Gastrocnemius medialis (tissue), 4 donors: ENCODE data around the gene EPX. TPM values are rescaled to one million over a fixed set of nuclear protein-coding genes. Genes with fewer than 3 reads are reported as not detected.

Experiments
- ATAC-seq, 2 donors: fragments of 150-250 bp; one replicate each; pipeline ENCODE4 v1.9.1; 2016
- DNase-seq, 2 donors: peaks; one replicate each; pipeline ENCODE4 v3.0.0-alpha.2; 2019
- H3K27ac ChIP-seq, 4 donors: fragments of 200-600 bp; sonication (generic); 1 replicate in 1 of 4; 2 replicates in 3 of 4; pipeline ENCODE4 v1.5.1; 2016 to 2018; ENCODE audit warnings: mild to moderate bottlenecking in 2 of 4, moderate library complexity in 1 of 4
- H3K27me3 ChIP-seq, 3 donors: fragments of 200-600 bp; sonication (generic) in 2 of 3; 1 replicate in 1 of 3; 2 replicates in 2 of 3; pipeline versions ENCODE4 v1.5.1 to v1.6.0; 2016 to 2019; ENCODE audit warnings: mild to moderate bottlenecking in 1 of 3, moderate library complexity in 1 of 3
- H3K36me3 ChIP-seq, 2 donors: fragments of 200-600 bp; sonication (generic) in 1 of 2; one replicate each; pipeline ENCODE4 v1.5.1; 2017 to 2018
- H3K4me1 ChIP-seq, 2 donors: fragments of 200-600 bp; sonication (generic) in 1 of 2; one replicate each; pipeline ENCODE4 v1.5.1; 2016 to 2017; ENCODE audit warnings: mild to moderate bottlenecking in 2 of 2
- H3K4me3 ChIP-seq, 4 donors: fragments of 200-600 bp; sonication (generic) in 3 of 4; 1 replicate in 1 of 4; 2 replicates in 3 of 4; pipeline ENCODE4 v1.5.1; 2016 to 2019; ENCODE audit warnings: mild to moderate bottlenecking in 2 of 4
- H3K9me3 ChIP-seq, 3 donors: fragments of 200-600 bp; sonication (generic) in 2 of 3; 1 replicate in 1 of 3; 2 replicates in 2 of 3; pipeline ENCODE4 v1.5.1; 2016 to 2019
- CTCF ChIP-seq, 5 experiments: fragments of 450-650 bp in 3 of 5; fragments of 200-600 bp in 2 of 5; sonication (generic) in 2 of 5; IDR thresholded peaks in 4 of 5; conservative IDR thresholded peaks in 1 of 5; 1 replicate in 4 of 5; 2 replicates in 1 of 5; pipeline ENCODE4 v1.5.1; 2016 to 2019; ENCODE audit warnings: antibody characterized with exemption in 5 of 5, mild to moderate bottlenecking in 3 of 5, moderate library complexity in 3 of 5
- POLR2A ChIP-seq, 2 donors: fragments of 450-650 bp; IDR thresholded peaks; one replicate each; pipeline ENCODE4 v1.6.1; 2017; ENCODE audit warnings: antibody characterized with exemption in 2 of 2, mild to moderate bottlenecking in 2 of 2, moderate library complexity in 2 of 2
- in situ Hi-C, 4 donors: fragments of 200-750 bp; cut with MboI; loops; one replicate each; pipeline versions ENCODE4 v1.15.0 to v1.8.0; 2017; ENCODE audit warnings: low sequenced_read_pairs in 4 of 4
- intact Hi-C: fragments of 100-400 bp; cut with DNase I; formaldehyde crosslinking; loops from one replicate; pipeline ENCODE4 v1.15.1; 2023; ENCODE audit warnings: low total_unique reads
- total RNA-seq, 4 donors: library from RNA; depleted of rRNA; stranded (reverse); fragments of >200 nt; gene quantifications; one replicate each; pipeline versions ENCODE4 v1.1.0 to v1.2.3, GENCODE V29; 2016

EPX gene
- total RNA-seq, 4 donors from 2014 or later = not detected

DNA sequence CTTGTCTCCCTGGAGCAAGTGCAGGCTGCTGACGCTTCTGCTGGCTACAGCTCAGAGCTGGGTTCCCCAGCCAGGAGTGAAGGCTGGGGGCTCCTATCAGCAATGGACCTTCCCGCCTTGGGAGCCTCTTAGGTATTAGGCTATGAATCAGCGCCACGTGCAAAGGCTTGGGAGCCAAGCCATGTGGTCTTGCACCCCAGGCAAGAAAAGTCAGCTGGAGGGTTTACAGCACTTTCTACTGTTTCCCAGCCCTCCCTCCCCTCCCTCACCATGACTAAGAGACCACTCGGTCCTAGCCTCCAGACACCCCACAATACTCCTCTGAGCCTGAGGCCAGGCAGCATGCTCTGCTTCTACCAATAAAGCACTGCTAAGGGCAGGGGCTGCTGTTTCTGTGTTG, 12.3 kb downstream of the EPX start:
- no peaks in the 10 kb centered on the region for H3K4me1 ChIP-seq
- intact Hi-C loops = no loop called here
- H3K4me3 ChIP-seq = no peak overlapping the region
- no peaks in the 10 kb centered on the region for H3K27me3 ChIP-seq
- DNase-seq = no peak
- no peaks in the 10 kb centered on the region for H3K9me3 ChIP-seq
- peaks cover 0 to 40% of the 10 kb centered on the region in 2 donors for H3K36me3 ChIP-seq
- in situ Hi-C loops = loop anchor here in 1 of 4 donors (10.0 kb wide), 1 partner anchor 60 kb away; no protein-coding TSS in a partner anchor
- TF ChIP-seq POLR2A (IDR thresholded peaks at IDR 0.05) (no peak), CTCF (IDR thresholded peaks at IDR 0.05 in 4 of 5, conservative IDR thresholded peaks at IDR 0.05 in 1 of 5) (no peak)
- no peak overlapping the region for H3K27ac ChIP-seq
- ATAC-seq = no peak

GRCh38 chr17:58205936-58206335, 13.4 kb downstream of the EPX start:
- Histone ChIP-seq H3K4me3 (no peak overlapping the region), H3K27ac (no peak overlapping the region), H3K4me1 (no peaks in the 10 kb centered on the region), H3K27me3 (no peaks in the 10 kb centered on the region), H3K36me3 (peaks cover 0 to 50% of the 10 kb centered on the region in 2 donors), H3K9me3 (no peaks in the 10 kb centered on the region)
- DNase-seq = no peak
- TF ChIP-seq CTCF (IDR thresholded peaks at IDR 0.05 in 4 of 5, conservative IDR thresholded peaks at IDR 0.05 in 1 of 5) = no peak
- intact Hi-C loops = no loop called here
- ATAC-seq = no peak
- in situ Hi-C loops = loop anchor here in 1 of 4 donors (10.0 kb wide), 1 partner anchor 59 kb away; no protein-coding TSS in a partner anchor

- Histone ChIP-seq H3K4me1 (no peaks in the 10 kb centered on the region), H3K4me3 (no peak overlapping the region), H3K27me3 (no peaks in the 10 kb centered on the region), H3K9me3 (no peaks in the 10 kb centered on the region), H3K36me3 (peaks cover 0 to 65% of the 10 kb centered on the region in 2 donors), H3K27ac (no peak overlapping the region)
- in situ Hi-C loops (loop anchor here in 1 of 4 donors (10.0 kb wide), 1 partner anchor 57 kb away; no protein-coding TSS in a partner anchor), intact Hi-C loops (no loop called here)
- ATAC-seq (no peak), DNase-seq (no peak)
- TF ChIP-seq CTCF (IDR thresholded peaks at IDR 0.05 in 4 of 5, conservative IDR thresholded peaks at IDR 0.05 in 1 of 5) = no peak
- no peak for TF ChIP-seq POLR2A (IDR thresholded peaks at IDR 0.05)
Measured at GRCh38 chr17:58207451-58207850, 14.9 kb downstream of the EPX start.

- DNase-seq (no peak), ATAC-seq (no peak)
- H3K4me3 ChIP-seq = no peak overlapping the region
- H3K36me3 ChIP-seq = peaks cover 0 to 74% of the 10 kb centered on the region in 2 donors
- TF ChIP-seq CTCF (IDR thresholded peaks at IDR 0.05 in 4 of 5, conservative IDR thresholded peaks at IDR 0.05 in 1 of 5) (no peak), POLR2A (IDR thresholded peaks at IDR 0.05) (no peak)
- H3K9me3 ChIP-seq = no peaks in the 10 kb centered on the region
- in situ Hi-C loops = loop anchor here in 1 of 4 donors (10.0 kb wide), 1 partner anchor 56 kb away; no protein-coding TSS in a partner anchor
- H3K4me1 ChIP-seq = no peaks in the 10 kb centered on the region
- no peaks in the 10 kb centered on the region for H3K27me3 ChIP-seq
- H3K27ac ChIP-seq = no peak overlapping the region
- intact Hi-C loops = no loop called here
Measured at GRCh38 chr17:58208344-58208743, 15.8 kb downstream of the EPX start.

DNA sequence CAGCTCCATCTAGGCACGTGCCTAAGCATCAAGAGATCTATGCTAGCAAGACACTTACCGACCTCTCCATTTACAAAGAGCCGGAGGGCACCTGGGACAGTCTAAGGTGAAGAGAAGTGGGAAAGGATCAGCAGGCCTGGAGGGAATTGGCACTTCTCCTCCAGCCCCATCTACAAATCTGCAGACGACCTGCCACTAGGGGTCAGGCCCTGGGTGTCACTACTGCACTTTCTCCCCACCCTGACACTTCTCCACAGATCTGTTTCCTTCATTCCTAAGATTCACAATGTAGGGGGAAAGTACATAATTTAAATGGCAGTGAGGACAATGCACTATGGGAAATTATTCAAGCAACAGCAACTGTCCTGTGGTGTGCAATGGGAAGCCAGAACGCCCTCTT, 18.4 kb downstream of the EPX start:
- in situ Hi-C loops = no loop called here
- DNase-seq (no peak), ATAC-seq (no peak)
- no peak overlapping the region for H3K4me3 ChIP-seq
- H3K36me3 ChIP-seq = peaks cover 0 to 92% of the 10 kb centered on the region in 2 donors
- H3K4me1 ChIP-seq = no peaks in the 10 kb centered on the region
- H3K27me3 ChIP-seq = no peaks in the 10 kb centered on the region
- no peaks in the 10 kb centered on the region for H3K9me3 ChIP-seq
- intact Hi-C loops = no loop called here
- H3K27ac ChIP-seq = no peak overlapping the region
- no peak for TF ChIP-seq POLR2A (IDR thresholded peaks at IDR 0.05)
- no peak for TF ChIP-seq CTCF (IDR thresholded peaks at IDR 0.05 in 4 of 5, conservative IDR thresholded peaks at IDR 0.05 in 1 of 5)
